ENCODE measurements around the gene DGKQ.

DGKQ gene, protein sequence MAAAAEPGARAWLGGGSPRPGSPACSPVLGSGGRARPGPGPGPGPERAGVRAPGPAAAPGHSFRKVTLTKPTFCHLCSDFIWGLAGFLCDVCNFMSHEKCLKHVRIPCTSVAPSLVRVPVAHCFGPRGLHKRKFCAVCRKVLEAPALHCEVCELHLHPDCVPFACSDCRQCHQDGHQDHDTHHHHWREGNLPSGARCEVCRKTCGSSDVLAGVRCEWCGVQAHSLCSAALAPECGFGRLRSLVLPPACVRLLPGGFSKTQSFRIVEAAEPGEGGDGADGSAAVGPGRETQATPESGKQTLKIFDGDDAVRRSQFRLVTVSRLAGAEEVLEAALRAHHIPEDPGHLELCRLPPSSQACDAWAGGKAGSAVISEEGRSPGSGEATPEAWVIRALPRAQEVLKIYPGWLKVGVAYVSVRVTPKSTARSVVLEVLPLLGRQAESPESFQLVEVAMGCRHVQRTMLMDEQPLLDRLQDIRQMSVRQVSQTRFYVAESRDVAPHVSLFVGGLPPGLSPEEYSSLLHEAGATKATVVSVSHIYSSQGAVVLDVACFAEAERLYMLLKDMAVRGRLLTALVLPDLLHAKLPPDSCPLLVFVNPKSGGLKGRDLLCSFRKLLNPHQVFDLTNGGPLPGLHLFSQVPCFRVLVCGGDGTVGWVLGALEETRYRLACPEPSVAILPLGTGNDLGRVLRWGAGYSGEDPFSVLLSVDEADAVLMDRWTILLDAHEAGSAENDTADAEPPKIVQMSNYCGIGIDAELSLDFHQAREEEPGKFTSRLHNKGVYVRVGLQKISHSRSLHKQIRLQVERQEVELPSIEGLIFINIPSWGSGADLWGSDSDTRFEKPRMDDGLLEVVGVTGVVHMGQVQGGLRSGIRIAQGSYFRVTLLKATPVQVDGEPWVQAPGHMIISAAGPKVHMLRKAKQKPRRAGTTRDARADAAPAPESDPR

DNA sequence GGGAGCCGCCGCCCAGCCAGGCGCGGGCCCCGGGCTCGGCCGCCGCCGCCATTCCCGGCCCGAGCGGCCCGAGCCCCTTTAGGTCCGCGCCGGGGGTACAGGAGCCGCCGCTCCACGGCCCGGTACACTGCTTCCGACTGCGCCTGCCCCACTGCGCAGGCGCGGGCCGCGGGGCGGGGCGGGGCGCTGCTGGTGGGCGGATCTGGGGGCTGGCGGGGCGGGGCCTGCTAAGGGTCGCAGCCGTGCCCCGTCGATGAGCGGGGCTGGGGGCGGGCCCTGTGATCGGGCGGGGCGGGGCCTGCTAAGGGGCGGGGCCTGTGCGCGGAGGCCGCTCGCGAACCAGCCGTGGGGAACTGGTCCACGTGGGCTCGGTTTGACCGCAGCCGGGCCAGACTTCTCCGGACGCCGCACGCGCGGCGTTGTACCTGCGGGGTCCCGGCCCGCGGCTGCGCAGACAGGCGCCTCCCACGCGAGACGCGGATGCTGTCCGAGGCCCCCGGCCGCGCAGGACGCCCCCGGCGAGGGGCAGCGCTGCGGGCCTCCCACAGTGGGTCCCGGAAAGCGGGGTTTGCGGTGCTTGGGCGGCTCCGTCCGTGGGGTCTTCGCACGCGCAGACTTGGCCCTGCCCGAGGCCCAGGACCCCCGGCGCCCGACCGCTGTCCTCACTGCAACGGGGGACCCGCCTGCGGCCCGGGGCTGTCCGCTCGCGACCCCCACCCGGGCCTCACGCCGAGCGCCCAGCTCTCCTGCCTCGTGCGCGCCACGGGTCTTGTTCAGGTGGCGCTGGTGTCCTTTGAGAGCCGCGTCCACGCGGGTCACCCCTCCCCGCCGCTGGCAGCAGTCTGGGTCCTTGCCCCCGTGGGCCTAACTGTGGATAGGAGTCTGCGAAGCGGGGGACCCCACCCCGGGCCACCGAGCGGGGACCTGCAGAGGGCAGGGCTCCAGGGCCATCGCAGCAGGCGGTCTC is at the start of gene DGKQ:
Gene DGKQ (minus strand): TSS at position 139 of the 967 bp plus-strand sequence. CDS start 87 bp downstream, at position 52.
- DNase-seq (ENCODE audit: low read depth in 2 of 2): peak; percentile 77 to 79

DNA sequence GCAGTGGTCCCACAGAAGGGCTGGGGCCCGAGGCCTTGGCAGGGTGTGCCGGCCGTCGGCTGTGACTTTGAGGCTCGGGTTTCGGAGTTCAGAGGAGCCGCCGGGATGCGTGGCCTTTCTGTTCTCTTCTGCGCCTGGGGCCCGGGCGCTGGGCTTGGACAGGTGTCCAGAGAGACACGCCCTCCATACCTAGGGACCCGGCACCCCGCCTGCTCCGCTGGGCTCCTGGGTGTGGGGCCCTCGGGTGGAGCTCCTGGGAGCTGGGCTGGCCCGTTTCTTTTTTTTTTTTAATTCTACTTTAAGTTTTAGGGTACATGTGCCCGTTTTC is 49.3 kb upstream of the DGKQ start:
- DNase-seq (ENCODE audit: low read depth in 2 of 2): no peak

DNA sequence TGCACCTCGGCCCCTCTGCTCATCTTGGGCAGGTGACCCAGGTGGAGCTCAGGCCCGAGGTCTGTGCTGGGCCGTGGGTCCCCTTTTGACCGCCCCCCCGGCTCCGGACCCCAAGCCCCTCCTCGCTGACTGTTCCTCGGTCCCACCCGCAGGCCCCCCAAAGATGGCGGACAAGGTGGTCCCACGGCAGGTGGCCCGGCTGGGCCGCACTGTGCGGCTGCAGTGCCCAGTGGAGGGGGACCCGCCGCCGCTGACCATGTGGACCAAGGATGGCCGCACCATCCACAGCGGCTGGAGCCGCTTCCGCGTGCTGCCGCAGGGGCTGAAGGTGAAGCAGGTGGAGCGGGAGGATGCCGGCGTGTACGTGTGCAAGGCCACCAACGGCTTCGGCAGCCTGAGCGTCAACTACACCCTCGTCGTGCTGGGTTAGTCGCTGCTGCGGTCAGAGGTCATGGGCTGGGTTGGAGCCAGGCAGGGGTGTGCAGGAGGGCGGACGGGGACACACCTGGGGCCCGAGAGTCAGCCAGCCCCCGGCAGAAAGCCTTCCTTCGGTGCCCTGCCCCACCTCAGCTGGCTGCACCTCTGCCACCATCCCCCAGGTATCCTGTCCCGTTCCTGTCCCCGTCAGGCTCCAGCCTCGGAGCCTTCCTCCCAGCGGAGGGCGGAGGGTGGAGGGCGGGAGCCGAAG is 48.8 kb upstream of the DGKQ start:
- DNase-seq (ENCODE audit: low read depth in 2 of 2): no peak

DNA sequence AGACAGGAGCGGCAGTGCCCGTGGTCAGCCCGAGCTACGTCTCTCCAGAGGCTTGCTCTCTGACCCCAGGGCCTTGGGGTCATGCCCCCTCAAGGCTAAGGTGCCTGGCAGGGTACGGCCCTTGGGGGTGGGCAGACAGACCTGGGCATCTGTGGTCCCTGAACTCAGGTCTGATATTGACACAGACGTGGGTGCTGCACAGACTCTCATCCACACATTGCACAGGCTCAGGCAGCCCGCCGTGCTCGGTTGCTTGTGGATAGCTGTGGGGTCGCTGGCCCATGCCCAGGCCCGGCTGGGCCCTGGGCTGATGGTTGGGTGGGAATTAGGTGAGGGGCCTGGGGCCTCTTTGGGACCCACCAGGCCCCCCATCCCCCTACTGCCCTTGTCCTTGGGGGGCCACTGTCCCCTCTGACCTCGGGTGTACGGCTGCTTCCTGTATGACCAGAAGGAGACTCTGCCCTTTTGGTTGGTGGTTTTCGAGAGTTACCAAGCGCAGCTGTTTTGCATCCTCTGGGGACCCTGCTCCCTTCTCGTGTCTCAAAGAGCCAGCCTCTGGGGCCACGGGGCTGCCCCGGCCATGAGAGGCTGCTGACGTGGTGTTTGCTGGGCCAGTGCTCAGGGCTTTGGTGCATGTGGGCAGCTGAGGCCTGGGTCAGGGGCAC is 48.1 kb upstream of the DGKQ start:
- DNase-seq (ENCODE audit: low read depth in 2 of 2): no peak

DNA sequence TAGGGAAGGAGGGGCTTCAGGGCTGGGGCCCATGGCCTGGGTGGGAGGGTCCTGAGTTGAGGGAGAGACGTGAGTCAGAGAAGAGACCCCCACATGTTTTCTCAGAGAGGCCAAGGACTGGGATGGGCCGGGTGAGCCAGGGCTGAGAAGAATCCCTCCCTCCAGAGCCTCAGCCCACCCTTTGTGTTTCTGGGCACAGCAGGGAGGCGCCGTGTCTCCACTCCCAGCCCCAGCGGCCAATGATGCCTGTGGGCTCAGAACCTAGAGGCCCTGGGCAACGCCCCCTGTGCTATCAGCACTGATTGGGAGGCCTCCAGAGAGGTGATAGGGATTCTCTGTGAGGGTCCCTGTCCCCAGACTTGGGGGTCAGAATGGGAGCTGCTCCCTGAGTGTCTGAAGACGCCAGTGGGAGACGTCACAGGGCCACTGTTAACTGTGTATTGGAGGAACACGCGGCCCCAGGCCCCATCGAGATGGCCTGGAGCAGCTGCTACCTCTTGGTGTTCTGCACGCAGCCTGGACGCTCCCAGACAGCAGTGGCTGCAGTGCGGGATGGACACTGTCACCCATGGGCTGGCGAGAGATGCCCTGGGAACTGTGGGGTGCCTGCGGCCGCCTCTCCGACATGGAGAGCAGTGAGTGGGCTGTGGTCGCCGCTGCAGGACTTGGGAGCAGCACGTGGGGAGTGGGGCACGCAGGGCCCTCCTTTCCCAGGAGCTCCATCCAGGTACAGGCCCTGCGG is 46.5 kb upstream of the DGKQ start:
- no peak for DNase-seq (ENCODE audit: low read depth in 2 of 2)

DNA sequence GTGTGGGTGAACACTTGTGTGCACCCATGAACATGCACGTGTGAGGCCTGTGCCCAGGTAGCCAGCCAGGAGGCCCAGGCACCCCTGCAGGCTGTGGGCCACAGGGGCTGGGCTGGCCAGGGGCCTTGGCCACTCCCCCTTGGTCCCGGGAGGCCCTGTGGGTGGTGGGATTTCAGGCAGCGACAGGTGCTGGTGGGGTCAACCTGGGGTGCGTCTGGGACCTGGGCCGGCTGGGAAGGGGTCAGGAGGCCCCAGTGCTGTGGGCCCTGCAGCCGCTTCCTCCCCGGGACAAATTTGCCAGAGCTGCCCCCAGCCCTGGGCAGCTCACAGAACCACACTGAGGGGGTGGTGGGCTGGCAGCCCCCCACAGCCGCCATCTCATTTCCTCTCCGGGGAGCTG is 46.0 kb upstream of the DGKQ start:
- no peak for DNase-seq (ENCODE audit: low read depth in 2 of 2)

DNA sequence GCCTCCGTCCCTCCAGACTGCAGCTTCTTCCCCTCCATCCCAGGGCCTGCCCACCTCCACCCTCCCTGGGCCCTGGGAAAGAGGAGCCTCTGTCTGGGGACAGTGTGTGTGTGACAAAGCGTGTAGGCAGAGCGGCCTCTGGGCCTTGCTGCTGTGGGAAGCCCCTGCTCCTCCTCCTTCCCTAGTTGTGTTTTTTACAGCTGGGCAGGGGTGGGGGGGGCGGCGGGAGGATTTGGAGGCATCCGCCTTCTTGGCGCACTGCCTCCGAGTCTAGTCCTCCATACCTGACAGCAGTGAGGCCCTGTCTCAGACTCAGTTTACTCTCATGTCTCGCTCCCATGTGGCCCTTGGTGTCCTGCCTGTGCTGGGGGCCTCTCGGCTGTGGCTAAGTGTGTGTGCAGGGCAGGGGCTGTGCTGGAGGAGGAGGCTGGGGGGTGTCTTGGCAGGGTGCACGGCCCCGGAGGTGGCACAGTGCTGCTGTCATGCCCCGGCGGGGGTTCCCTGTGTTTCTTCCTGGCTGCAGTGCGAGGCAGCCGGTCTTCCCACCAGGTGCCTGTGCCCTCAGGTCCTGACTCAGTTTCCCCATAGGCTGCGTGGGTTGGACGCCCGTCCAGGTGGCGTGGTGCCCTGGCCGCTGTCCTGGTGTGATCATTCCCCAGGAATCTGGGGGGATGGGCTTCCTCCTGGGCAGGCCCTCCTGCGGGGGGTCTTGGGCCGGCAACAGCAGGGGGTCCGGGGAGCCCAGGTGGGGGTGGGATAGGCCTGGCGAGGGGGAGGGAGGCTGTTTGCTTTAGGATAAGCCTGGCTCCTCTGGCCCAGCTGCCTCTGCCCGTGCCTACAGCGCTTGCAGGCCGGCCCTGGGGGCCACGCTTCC is 45.0 kb upstream of the DGKQ start:
- DNase-seq (ENCODE audit: low read depth in 2 of 2): no peak

DNA sequence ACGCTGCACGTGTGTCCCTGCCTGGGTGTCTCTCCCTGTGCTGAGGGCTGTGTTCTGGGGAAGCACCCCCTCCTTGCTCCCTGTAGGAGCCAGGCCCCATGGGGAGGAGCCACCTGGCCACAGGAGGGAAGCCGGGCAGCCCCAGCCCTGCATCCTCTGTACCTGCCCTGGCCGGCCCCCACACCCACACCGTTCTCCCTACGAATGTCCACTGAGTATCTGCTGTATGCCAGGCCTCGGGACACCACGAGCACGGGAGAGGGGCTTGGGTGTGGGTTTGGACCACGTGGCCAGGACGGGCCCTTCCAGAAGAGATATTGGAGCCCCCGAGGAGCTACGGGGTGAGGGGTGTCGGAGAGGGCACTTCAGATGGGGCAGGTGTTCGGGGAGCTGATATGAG is 44.3 kb upstream of the DGKQ start:
- no peak for DNase-seq (ENCODE audit: low read depth in 2 of 2)

DNA sequence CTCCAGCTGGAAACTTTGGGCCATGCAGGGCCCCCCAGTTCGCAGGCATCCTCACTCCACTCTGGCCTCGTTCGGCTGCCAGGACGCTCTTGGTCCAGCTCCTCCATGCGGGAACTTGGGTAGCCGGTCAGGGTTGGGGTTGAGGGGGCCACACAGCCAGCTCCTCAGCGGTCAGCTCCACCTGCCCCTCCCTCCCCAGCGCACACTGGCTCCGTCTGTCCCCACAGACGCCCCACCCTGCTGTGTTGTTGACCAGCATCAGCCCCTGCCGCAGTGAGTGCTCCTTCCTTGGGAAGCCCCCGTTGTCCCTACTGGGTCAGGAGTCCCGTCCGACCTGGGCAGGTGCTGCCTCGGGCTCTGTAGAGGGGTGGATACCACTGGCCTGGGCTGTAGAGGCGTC is 43.8 kb upstream of the DGKQ start:
- no peak for DNase-seq (ENCODE audit: low read depth in 2 of 2)

DNA sequence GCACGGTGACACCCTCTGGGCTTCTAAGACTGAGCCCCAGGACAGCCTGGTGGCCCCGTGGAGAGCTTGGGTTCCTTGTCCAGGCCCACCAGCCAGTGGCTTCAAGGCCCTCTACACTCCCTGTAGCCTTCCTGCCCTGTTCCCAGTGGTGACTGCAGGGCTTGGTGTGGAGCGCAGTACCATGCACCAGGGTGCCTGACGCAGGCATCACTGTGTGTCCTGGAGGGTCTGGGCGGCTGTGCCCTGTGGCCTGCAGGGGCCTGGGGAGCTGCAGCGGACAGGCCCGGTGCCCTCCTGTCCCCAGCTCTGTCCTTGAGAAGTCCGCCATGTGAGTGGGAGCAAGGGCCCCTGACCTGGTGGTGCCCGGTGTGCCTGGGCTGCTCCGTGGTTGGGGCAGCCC is 42.4 kb upstream of the DGKQ start:
- DNase-seq (ENCODE audit: low read depth in 2 of 2): no peak

DNA sequence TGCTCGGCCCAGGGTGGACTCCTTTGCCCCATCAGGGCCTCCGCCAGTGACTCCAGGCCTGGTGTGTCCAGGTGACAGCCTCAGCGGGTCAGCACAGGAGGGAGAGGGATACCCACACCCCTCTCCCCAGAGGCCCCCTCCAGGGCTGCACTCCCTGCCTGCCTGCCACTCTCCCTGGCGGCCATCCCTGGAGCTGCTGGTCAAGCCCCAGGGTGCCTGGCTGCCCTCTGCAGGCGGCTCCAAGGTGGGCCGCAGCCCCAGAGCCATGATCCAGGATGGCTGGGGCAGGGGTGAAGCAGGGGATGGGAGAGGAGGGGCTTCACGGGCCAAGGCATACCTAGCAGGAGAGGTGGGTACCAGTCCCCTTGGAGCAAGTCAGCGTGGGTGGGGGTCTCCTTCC is 41.8 kb upstream of the DGKQ start:
- DNase-seq (ENCODE audit: low read depth in 2 of 2): no peak

DNA sequence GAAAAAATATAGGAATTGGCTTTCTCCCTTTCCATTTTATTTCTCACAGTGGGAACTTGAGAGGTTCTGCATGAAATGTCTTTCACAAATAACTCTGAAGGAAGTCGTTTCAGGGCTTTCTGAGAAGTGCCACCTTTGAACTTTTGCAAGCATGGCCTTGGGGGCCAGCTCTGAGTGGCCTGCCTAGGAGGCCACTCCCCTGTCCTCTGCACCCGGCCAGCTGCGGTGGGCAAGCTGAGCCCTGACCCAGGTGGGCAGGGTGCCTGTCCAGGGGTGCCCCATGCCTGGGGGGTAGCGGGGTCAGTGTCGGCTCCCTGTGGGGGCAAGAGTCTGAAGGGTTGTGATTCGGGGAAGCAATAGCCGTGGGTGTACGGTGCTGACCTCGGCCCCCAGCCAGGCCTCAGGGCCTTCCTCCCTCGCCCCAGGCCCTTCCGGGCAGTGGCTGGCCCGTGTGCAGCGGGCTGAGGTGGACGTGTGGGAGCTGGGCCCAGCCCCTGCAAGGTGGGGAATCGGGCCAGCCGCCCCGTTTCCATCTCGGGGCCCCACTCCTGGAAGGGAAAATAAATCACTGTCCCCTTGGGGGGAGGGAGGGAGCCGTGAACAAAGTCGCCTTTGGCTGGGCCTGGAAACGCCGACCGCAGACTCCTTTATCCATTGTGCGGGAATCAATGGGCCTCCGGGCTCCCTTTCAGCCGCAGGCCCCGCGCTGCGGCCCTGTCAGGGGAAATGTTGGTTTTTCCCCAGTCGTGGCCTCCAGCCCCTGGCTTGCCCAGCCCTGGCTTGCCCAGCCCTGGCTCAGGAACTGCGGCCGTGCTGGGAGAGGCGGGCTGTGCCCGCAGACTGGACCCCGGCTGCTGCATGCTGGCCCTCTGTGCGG is 41.2 kb upstream of the DGKQ start:
- DNase-seq (ENCODE audit: low read depth in 2 of 2): no peak

DNA sequence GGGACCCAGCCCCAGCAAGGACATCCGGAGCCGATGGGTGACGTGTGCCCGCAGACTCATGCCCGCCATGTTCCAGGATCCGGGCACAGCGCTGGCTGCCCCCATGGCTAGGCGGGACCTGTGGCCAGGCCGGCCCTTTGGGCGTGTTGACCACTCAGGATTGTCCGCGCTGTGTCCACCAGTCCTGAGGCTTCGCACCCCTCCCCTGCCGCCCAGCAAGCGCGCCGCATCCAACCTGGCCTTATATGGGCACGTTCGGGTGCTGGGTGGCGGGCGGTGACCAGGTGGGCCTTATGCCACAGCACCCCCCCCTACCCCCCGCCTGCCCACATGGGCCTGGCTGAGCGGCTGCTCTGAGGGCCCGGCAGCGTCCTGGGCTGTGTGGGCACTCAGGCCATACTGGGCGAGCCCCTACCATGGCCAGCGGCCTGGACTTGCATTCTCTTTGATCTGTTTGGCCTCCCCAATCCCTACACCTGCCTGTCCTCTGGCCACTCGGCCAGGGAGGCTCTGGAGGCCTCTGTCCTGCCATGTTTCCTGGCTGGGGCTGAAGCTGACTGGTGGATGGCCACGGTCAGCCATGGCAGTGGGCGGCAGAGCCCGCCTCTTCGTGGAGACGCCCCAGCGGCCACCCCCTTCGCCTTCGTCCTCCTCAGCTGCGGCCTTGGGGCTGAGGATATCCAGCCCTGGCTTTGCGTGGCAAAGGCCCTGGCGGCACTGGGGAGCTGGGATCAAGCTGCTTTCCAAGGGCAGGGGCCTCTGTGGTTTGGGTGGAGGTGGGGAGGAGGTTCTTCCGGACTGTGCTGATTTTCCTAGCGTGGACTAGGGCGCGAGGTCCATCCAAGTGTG is 40.1 kb upstream of the DGKQ start:
- DNase-seq (ENCODE audit: low read depth in 2 of 2): no peak

DNA sequence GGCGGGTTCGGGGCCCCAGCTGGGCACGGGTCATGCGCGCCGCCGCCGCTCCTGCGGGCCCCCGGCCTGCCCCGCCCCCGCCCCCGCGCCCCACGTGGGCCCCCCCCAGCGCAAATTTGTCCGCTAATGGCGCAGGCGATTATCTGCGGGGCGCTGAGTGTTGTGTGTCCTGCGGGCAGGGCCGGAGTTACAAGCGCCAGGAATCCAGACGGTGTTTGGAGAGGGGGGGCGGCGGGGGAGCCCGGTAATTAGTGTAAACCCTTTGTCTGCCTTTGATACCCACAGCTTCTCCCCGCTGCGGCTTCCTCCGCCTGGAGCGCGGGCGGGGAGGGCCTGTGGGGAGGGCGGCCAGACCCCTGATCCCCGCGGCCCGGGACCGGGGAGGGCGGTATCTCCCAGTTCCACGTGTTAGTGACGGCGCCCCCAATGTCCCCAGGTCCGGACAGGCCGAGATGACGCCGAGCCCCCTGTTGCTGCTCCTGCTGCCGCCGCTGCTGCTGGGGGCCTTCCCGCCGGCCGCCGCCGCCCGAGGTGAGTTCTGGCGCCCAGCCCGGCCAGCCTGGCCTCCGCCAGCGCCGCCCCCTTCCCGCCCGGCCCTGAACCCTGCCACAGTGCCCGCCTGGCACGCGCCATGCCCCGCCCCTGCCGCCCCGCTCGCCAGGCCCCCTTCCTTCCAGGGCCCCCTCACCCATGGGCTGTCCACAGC is 38.8 kb upstream of the DGKQ start:
- DNase-seq (ENCODE audit: low read depth in 2 of 2): no peak

DNA sequence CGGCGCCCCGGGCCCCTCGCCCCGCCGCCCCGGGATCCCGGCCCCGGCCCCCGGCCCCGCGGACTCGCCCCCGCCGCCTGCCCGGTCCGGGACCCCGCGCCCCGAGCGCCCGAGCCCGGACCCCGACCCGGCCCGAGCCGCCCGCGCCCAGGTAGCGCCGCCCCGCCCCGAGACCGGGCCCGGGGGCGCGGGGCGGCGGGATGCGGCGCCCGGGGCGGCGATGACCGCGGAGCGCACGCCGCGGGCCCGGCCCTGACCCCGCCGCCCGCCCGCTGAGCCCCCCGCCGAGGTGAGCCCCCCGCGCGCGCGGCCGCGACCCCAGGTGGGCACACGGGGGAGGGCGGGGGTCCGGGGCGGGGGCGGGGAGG is 38.3 kb upstream of the DGKQ start:
- no peak for DNase-seq (ENCODE audit: low read depth in 2 of 2)

DNA sequence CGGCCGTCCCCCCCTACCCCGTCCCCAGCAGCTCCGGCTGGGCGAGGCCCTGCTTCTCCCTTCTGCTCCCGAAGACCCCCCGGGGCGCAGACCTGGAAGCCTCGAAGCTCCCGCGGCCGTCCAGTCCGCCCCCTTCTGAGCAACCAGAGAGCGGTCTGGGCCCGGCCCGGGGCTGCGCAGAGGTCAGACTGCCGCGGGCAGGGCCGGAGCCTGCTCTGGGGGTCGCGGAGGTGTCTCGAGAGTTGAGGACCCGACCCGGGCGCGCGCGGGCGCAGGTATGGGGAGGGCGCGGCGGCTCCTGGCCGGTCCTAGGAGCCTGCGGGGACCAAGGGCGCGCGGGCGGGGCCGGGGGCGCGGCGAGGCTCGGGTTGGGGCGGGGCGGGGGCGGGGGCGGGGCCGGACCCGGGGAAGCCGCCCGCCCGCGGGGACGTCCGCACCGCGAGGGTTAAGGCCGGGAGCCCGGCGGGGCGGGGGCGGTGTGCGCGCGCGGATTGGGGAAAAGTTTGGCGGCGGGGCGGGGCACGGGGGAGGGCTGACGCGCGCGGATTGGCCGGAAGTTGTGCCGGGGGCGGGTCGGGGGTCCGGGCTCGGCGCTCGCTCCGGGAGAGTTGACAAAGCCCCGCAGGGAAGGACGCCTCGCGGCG is 37.8 kb upstream of the DGKQ start, which contains the start of gene FGFRL1:
Gene FGFRL1 (plus strand): TSS at position 605 of the 644 bp plus-strand sequence. CDS start 860 bp downstream, outside the sequence.
- peak; percentile 88 to 93 for DNase-seq (ENCODE audit: low read depth in 2 of 2)
